Measurements from ENCODE around the gene RBBP8. TPM values are rescaled to one million over a fixed set of nuclear protein-coding genes. Genes with fewer than 3 reads are reported as not detected.

Gene RBBP8
- total RNA-seq (2021), result 65.2 and 72.5 TPM in 2 replicates
- long read RNA-seq, partial matches to known transcripts, result 137 of 170 reads
- long read RNA-seq, other reads (novel, unspliced or antisense), result 28 of 170 reads

- no peak within 1 kb of the TSS for H2BK120ac ChIP-seq (ENCODE audit: low read depth, low read length, poor library complexity, severe bottlenecking)
- H3K79me1 ChIP-seq (ENCODE audit: insufficient read depth, low read depth, low read length, poor library complexity, severe bottlenecking), result no peaks in the 10 kb centered on the region
- no peak within 1 kb of the TSS for H2BK15ac ChIP-seq (ENCODE audit: low read depth, low read length)
- no peak within 1 kb of the TSS for H2BK20ac ChIP-seq (ENCODE audit: low read depth, low read length, poor library complexity, severe bottlenecking)
- Mint-ChIP-seq H3K9me3 (no peaks in the 10 kb centered on the region), H3K27ac (peak within 1 kb of the TSS; percentile 53 to 99 (median 92); a peak in 6 of 7 replicates), H3K4me1 (peaks cover 24 to 39% of the 10 kb centered on the region in 2 experiments), H3K36me3 (ENCODE audit: insufficient read depth in 1 of 3, low read depth in 3 of 3) (peaks cover 6 to 21% (median 21%) of the 10 kb centered on the region in 3 experiments; a peak in 6 of 7 replicates), H3K4me3 (peak within 1 kb of the TSS; percentile 78 to 89), H3K27me3 (ENCODE audit: low read depth) (no peaks in the 10 kb centered on the region)
- no peak within 1 kb of the TSS for H2BK5ac ChIP-seq (ENCODE audit: insufficient read length, low read length)
- no peaks in the 10 kb centered on the region for H4K20me1 ChIP-seq (ENCODE audit: control insufficient read depth, insufficient read depth, insufficient read length)
- no peak within 1 kb of the TSS for H3K23ac ChIP-seq (ENCODE audit: insufficient read length, low read depth, low read length)
- H3T11ph ChIP-seq (ENCODE audit: low read length), result no peak within 1 kb of the TSS
- H2BK12ac ChIP-seq (ENCODE audit: insufficient read length, low read depth, low read length), result no peak within 1 kb of the TSS
- no CpG with 5 or more reads among the region's 82 CpGs for WGBS (ENCODE audit: extremely low coverage, insufficient read length, low lambda C conversion rate)
- no peak within 1 kb of the TSS for H2AK5ac ChIP-seq (ENCODE audit: insufficient read length, low read length)
- TF ChIP-seq CTCF (conservative IDR thresholded peaks at IDR 0.05), result no peak
- H2AFZ ChIP-seq (ENCODE audit: low read length), result peak within 1 kb of the TSS; percentile 65
- H3K27me3 ChIP-seq (ENCODE audit: insufficient read depth, low read length), result no peaks in the 10 kb centered on the region
- no peak within 1 kb of the TSS for H4K8ac ChIP-seq (replicated peaks; ENCODE audit: insufficient read length, low read depth, low read length)
- peak within 1 kb of the TSS; percentile 100 for H3K4me2 ChIP-seq (ENCODE audit: insufficient read depth, insufficient read length, low read length)
- no peak within 1 kb of the TSS; the same call in 1 of the 2 replicates for H3K4ac ChIP-seq (ENCODE audit: low read depth, low read length)
- no peaks in the 10 kb centered on the region for H3K4me1 ChIP-seq (ENCODE audit: insufficient read depth, low read length)
- H3K18ac ChIP-seq (ENCODE audit: insufficient read length, low read depth, low read length), result peak within 1 kb of the TSS; percentile 73
- H4K5ac ChIP-seq (ENCODE audit: insufficient read length, low read depth, low read length), result no peak within 1 kb of the TSS
- H3K9me3 ChIP-seq (ENCODE audit: control insufficient read depth, low read depth, low read length), result no peaks in the 10 kb centered on the region
- H3K9ac ChIP-seq (ENCODE audit: extremely low read depth, insufficient read length, low read length), result peak within 1 kb of the TSS; percentile 85
- peak within 1 kb of the TSS; percentile 6 for H3K27ac ChIP-seq (ENCODE audit: insufficient read length, low read depth, low read length)
- H3K56ac ChIP-seq (ENCODE audit: insufficient read length, low read depth, low read length), result no peak within 1 kb of the TSS
- peaks cover 4% of the 10 kb centered on the region for H3K23me2 ChIP-seq (ENCODE audit: insufficient read length, low read depth, low read length, poor library complexity, severe bottlenecking)
- H3K79me2 ChIP-seq (ENCODE audit: insufficient read depth, low read length), result peaks cover 2% of the 10 kb centered on the region; the same call in 1 of the 2 replicates
- no peak within 1 kb of the TSS for H4K91ac ChIP-seq (ENCODE audit: insufficient read length, low read depth, low read length)
- DNase-seq, result peak; percentile 87
- peak within 1 kb of the TSS; percentile 83 for H3K14ac ChIP-seq (ENCODE audit: insufficient read depth, low read length)
Measured at GRCh38 chr18:22933206-22933965, at the start of gene RBBP8. Gene RBBP8 (plus strand): TSS chr18:22933328. CDS start chr18:22936852, 3,524 bp downstream.

Measured in H9 (cell line).